Pulmonary artery endothelial cell (primary cell): Measurements from ENCODE around the gene SNX5. TPM values are rescaled to one million over a fixed set of nuclear protein-coding genes. Genes with fewer than 3 reads are reported as not detected.

Source experiments
- DNase-seq: peaks from one replicate; pipeline ENCODE4 v3.0.0-alpha.2; 2011; ENCODE audit warnings: low read depth, low spot score
- total RNA-seq: library from RNA; depleted of rRNA; stranded (reverse); fragments of >200 nt; gene quantifications from 2 replicates; pipeline ENCODE4 v1.2.3, GENCODE V29; 2014

Gene SNX5
- total RNA-seq, 1 donor from 2014 or later, result 111 TPM

DNA sequence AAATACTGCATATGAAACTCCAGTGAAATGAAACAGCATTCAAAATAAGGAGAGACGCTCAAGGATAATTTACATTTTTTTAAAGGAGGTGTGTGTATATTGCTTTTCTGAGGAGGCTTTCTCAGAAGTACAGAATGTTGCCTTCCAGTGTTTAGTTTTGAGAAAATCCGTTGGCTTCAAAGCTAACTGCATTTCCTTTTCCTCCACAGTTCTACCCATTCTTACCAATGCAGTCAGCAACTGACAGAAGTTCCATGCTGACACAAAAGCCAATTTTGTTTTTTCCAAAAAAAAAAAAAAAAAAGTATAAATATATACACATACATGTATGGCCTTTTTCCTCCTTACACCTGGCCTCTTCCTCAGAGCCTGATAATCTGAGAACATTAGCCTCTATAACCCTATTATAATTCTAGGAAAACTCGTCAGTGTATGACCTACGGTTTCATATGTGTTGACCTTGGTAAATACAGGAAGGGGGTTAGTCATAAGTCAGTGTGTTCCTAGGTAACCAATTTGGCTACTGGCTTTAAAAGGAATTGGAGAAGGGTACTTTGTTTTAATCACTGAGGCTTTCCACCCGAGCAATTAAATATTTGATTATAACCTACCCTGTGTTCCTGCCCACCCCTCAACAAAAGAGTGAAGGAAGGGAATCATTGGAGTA lies 24.4 kb upstream of the SNX5 start:
- DNase-seq, result no peak

- DNase-seq, result no peak
Observed at GRCh38 chr20:17992224-17992637, 23.6 kb upstream of the SNX5 start.

DNA sequence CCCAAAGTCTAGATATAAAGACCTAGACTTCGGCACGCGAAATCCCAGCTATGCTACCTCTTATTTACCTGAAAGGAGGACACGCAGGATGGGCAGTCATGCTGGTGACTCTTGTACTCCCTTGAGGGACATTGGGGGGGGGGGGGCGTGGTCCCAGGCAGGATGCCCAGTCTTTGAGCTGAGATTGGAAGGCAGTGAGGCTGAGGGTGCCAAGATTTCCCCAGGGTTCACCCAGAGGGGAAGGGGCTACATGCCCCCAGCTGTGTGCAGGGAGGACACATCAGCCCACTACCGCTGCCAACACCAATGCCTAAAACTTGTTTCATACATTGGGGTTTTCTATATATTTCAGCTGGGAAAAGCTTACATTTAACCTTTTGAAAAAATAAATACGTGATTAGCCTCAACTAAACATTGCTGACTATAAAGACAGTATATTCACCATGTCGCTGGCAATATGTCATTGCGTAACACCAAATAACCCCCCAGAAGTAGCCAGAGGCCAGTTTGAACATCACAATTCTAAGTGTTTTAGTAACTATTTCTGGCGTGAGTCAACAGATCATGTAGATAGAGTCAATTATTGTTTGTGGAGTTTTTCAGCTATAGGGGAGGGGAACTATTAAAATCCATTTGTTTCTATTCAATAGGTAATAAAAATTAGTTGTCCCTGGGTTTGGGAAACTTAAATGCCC lies 21.8 kb upstream of the SNX5 start:
- DNase-seq, result no peak

DNA sequence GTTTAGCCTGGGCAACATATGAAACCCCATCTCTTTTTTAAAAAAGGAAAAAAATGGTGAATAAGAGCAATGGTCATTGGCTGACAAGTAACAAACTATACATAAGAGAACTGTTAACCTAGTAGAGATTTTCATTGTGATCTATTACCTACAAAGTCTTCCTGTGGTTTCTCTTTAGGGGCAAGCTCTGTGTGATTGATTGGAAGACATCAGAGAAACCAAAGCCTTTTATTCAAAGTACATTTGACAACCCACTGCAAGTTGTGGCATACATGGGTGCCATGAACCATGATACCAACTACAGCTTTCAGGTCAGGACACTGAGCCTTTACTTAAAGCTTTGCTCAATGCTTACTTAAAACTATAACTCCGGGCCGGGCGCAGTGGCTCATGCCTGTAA lies 19.4 kb upstream of the SNX5 start:
- DNase-seq, result no peak

DNA sequence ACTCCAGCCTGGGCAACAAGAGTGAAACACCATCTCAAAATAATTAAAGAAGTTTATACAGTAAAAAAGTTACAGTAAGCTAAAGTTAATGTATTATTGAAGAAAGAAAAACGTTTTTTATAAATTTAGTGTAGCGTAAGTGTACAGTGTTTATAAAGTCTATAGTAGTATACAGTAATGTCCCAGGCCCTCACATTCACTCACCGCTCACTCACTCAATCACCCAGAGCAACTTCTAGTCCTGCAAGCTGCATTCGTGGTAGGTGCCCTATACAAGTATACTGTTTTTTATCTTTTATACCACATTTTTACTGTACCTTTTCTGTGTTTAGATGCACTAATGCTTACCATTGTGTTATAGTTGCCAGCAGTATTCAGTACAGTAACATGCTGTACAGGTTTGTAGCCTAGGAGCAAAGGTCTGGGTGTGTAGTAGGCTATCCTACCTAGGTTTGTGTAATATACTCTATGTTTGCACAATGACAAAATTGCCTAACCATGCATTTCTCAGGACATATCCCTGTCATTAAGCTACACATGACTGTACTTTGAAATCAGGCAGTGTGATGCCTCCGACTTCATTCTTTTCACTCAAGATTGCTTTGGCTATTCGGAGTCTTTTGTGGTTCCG lies 16.9 kb upstream of the SNX5 start:
- DNase-seq, result no peak

DNA sequence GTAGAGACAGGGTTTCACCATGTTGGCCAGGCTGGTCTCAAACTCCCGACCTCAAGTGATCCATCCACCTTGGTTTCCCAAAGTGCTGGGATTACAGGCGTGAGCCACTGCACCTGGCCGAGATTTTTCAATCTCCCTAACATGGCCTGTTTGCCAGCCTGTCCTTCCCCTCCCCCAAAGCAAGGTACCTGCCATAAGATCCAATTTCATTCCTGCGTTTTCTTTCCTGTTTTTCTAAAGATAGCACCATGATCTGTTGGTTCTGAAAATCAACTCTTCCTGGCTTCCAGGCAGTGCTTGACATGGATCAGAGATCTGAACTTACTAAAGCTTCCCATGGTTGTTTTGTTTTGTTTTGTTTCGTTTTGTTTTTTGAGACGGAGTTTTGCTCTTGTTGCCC lies 7.7 kb upstream of the SNX5 start:
- no peak for DNase-seq

- no peak for DNase-seq
Observed at GRCh38 chr20:17972121-17972520, 3.5 kb upstream of the SNX5 start.

GRCh38 chr20:17971300-17972013 lies 2.9 kb upstream of the SNX5 start:
- peak; percentile 76 for DNase-seq

DNA sequence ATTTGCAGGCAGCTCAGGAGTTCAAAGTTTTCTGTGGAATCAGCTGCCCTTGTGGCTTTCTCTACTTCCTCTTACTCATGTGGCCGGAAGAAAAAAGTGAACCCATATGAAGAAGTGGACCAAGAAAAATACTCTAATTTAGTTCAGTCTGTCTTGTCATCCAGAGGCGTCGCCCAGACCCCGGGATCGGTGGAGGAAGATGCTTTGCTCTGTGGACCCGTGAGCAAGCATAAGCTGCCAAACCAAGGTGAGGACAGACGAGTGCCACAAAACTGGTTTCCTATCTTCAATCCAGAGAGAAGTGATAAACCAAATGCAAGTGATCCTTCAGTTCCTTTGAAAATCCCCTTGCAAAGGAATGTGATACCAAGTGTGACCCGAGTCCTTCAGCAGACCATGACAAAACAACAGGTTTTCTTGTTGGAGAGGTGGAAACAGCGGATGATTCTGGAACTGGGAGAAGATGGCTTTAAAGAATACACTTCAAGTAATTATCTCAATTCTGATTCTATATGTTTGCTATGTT lies 1.4 kb upstream of the SNX5 start:
- DNase-seq, result peak; percentile 29

DNA sequence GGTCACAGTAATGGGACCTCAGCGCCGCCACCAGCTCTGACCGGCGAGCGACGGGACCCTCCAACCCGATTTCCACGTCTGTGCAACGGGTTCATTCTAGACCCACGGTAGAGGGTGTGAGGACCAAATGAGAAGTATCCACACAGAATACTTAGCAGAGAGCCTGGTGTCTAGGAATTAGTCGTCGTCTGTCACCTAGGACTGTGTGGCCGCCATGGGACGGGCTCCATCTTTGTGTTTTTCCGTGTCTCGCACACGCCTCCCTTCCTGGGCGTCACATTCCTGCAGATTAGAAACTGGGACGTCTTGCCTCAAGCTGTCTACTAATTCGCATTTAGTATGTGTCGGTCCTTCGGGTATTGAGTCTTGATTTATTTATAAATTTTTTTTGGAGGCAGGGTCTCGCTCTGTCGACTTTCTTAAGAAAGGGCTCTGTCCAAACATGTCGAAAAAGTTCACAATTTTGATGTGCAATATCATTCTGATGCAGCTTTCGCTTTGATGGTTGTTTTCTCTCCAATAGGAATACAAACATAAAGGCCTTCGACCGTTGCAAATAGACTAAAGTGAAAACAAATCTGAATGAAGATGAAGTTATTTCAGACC lies 787 bp upstream of the SNX5 start:
- no peak for DNase-seq

- no peak for DNase-seq
Observed at GRCh38 chr20:17967521-17968365, 851 bp downstream of the SNX5 start.

GRCh38 chr20:17966432-17967310 lies 1.9 kb downstream of the SNX5 start:
- no peak for DNase-seq

GRCh38 chr20:17965042-17965697 lies 3.4 kb downstream of the SNX5 start:
- no peak for DNase-seq

GRCh38 chr20:17964632-17965031 lies 4.0 kb downstream of the SNX5 start:
- no peak for DNase-seq

DNA sequence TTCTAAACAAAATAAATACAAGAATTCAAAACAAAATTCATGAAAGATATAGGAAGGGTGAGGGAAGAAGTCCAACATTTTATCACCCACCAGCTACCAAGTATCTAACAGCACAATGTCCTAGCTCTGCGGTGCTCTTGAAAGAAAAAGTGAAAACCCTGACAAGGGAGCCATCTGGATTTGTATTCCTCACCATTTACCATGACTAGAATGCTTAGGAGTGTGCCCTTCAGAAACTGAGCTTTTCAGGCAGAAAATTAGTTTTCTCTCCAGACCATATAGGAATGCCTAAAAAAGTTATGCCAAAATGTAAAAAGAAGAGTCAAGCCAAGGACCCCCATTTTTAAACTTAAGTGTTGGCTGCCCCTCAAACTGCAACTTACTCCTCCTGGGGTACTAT lies 4.5 kb downstream of the SNX5 start:
- no peak for DNase-seq

DNA sequence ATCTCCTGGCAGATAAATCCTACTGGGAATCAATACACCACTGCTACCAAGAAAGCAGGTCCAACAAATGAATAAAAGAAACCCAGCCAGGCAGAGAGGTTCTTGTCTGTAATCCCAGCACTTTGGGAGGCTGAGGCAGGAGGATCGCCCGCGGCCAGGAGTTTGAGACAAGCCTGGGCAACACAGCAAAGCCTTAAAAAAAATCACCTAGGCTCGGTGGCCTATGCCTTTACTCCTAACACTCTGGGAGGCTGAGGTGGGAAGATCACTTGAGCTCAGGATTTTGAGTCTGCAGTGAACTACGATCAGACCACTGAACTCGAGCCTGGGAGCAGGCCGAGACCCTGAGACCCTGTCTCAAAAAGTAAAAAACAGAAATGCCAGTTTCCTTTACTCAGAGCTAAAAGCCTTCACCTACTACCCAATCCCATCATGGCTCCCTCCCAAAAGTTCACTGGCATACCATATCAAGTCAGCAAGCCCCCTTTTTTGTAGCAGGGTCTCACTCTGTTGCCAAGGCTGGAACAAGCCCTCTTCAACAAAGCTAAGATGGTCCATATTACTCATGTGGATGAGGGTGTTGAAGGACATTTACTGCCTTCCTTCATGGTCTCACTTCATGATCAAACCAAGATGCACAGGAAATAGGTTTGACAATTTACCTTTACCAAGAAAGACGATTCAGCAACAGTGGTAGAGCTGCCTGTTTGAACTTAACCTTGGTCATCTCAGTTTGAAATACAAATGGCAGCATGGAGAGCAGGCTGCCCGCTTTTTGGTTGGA lies 5.3 kb downstream of the SNX5 start:
- no peak for DNase-seq

- DNase-seq, result no peak
Observed at GRCh38 chr20:17961587-17961940, 7.0 kb downstream of the SNX5 start.

DNA sequence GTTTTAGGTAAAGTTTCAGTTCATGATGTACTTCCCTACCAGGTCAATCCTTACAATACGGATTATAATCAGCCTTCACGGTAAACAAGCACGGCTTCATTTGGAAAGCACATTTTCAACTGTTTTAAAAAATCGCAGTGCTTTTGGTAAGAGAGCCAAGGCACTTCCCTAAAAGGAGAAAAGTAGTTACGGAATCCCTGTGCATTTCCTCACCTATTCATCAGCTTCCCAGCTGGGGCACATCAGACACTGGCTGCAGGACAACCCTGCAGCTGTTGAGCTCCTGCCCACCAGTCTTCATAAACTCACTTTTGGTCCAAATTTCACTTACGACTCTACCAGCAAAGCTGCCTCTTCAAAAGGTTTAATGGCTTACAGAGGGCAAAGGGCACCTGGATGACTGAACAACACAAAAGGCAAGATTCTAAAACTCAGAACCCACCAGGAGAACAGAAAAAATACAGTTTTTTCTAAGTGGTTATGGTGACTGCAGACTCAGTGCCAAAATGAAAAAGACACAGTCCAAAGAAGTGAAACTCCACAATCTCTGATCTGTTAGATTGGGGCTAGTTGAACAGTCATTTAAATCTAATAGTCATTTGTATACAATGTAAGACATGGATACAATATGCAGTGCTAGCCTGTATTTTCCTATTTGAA lies 7.5 kb downstream of the SNX5 start:
- DNase-seq, result no peak
